ENCODE results near the gene MRM2.
A peak's percentile ranks its signal among the peaks of the same experiment; 100 is the strongest.

Gene MRM2

GRCh38 chr7:2264158-2264557 is 22.2 kb upstream of the MRM2 start:
- no peak for DNase-seq

GRCh38 chr7:2263176-2263575 is 21.2 kb upstream of the MRM2 start:
- DNase-seq, result no peak

- no peak for DNase-seq
These were observed 19.6 kb upstream of the MRM2 start for GRCh38 chr7:2261611-2262010.

- peak; percentile 90 for DNase-seq
These were observed 18.8 kb upstream of the MRM2 start for GRCh38 chr7:2260820-2261219.

GRCh38 chr7:2259480-2259879 is 17.5 kb upstream of the MRM2 start:
- no peak for DNase-seq

GRCh38 chr7:2258661-2259365 is 16.8 kb upstream of the MRM2 start:
- DNase-seq, result no peak

- DNase-seq, result no peak
These were observed 15.6 kb upstream of the MRM2 start for GRCh38 chr7:2257651-2258050.

- no peak for DNase-seq
These were observed 15.1 kb upstream of the MRM2 start for GRCh38 chr7:2257046-2257551.

GRCh38 chr7:2256306-2257045 is 14.5 kb upstream of the MRM2 start:
- DNase-seq, result no peak

GRCh38 chr7:2255145-2256139 is 13.4 kb upstream of the MRM2 start:
- no peak for DNase-seq

GRCh38 chr7:2254429-2255144 is 12.6 kb upstream of the MRM2 start:
- no peak for DNase-seq

GRCh38 chr7:2253525-2254244 is 11.7 kb upstream of the MRM2 start:
- no peak for DNase-seq

GRCh38 chr7:2253021-2253420 is 11.0 kb upstream of the MRM2 start:
- DNase-seq, result no peak

GRCh38 chr7:2251841-2252771 is 10.1 kb upstream of the MRM2 start:
- DNase-seq, result no peak

GRCh38 chr7:2251381-2251780 is 9.4 kb upstream of the MRM2 start:
- no peak for DNase-seq

- no peak for DNase-seq
These were observed 7.8 kb upstream of the MRM2 start for GRCh38 chr7:2249744-2250323.

GRCh38 chr7:2248984-2249694 is 7.1 kb upstream of the MRM2 start:
- DNase-seq, result no peak

- no peak for DNase-seq
These were observed 5.4 kb upstream of the MRM2 start for GRCh38 chr7:2247141-2247995.
